ENCODE results near the gene BPIFB1. TPM values are rescaled to one million over a fixed set of nuclear protein-coding genes. Genes with fewer than 3 reads are reported as not detected.

Gene BPIFB1
- total and polyA plus RNA-seq, 2 of the 13 experiments (the other 11 are each of a cell fraction or from before 2014, with no cell fraction given): 0.82 to 4.4 TPM

- TF ChIP-seq REXO4 (CRISPR knock-in tag; IDR thresholded peaks at IDR 0.05; ENCODE audit: borderline replicate concordance) (no peak), POGZ (CRISPR knock-in tag; IDR thresholded peaks at IDR 0.05) (0 out of 2 replicates have a peak, but pooled peaks have one; percentile 20), HBP1 (CRISPR knock-in tag; IDR thresholded peaks at IDR 0.05; ENCODE audit: low read depth) (peak; percentile 20; the same call in 1 of the 2 replicates), PAX8 (CRISPR knock-in tag; IDR thresholded peaks at IDR 0.05; ENCODE audit: borderline replicate concordance) (0 out of 2 replicates have a peak, but pooled peaks have one; percentile 15), ZEB1 (IDR thresholded peaks at IDR 0.05; ENCODE audit: insufficient replicate concordance, low read depth) (peak; percentile 91), ATF2 (CRISPR knock-in tag; IDR thresholded peaks at IDR 0.05) (0 out of 2 replicates have a peak, but pooled peaks have one; percentile 21), NFKBIZ (CRISPR knock-in tag; IDR thresholded peaks at IDR 0.05) (0 out of 2 replicates have a peak, but pooled peaks have one; percentile 40), MED13 (CRISPR knock-in tag; IDR thresholded peaks at IDR 0.05) (no peak), ZNF891 (CRISPR knock-in tag; IDR thresholded peaks at IDR 0.05) (peak; percentile 71; the same call in 1 of the 2 replicates), ATF6 (CRISPR knock-in tag; conservative IDR thresholded peaks at IDR 0.05) (no peak), ZMYM3 (CRISPR knock-in tag; IDR thresholded peaks at IDR 0.05) (peak; percentile 74), TFAP4 (IDR thresholded peaks at IDR 0.05; ENCODE audit: borderline replicate concordance, low read depth) (0 out of 2 replicates have a peak, but pooled peaks have one; percentile 43), ZC3H4 (CRISPR knock-in tag; IDR thresholded peaks at IDR 0.05; ENCODE audit: borderline replicate concordance) (no peak), SNAPC4 (CRISPR knock-in tag; IDR thresholded peaks at IDR 0.05) (0 out of 2 replicates have a peak, but pooled peaks have one; percentile 45)
Observed at GRCh38 chr20:33282991-33283555, at the start of gene BPIFB1 (continued).

All from HepG2 (cell line).